ENCODE data around the gene TMEM51.

TMEM51 gene, protein sequence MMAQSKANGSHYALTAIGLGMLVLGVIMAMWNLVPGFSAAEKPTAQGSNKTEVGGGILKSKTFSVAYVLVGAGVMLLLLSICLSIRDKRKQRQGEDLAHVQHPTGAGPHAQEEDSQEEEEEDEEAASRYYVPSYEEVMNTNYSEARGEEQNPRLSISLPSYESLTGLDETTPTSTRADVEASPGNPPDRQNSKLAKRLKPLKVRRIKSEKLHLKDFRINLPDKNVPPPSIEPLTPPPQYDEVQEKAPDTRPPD

DNA sequence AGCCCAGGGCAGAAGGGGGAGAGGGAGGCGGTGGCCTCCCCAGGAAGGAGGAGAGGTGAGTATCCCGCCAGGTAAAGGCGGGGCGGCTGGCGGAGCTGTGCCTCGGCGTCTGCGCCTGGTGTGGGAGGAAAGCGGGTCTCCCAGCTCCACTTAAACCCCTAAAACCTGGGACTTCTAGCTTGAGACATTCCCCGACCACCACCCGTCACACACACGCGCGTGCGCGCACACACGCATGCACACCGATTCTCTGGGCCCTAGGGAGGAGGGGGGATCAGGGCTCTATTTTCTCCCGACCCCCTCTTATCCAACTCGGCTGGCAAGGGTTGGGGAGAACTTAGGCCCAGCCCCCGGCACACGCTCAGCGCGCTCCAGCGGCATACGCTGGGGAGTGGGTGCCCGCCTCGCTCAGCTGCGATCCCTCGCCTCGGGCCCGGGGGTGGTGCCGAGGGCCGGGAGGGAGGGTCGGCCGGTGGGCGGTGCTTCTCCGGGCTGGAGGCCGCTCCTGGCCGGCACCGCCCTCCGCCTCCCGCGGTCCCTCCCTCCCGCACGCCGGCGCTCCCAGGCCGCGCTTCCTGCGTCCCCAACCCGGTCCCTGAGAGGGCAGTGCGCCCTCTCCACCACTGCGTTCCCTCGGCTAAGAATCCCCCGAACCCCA is at the start of gene TMEM51:
TSS of gene TMEM51 (plus strand) at position 564 of the 658 bp plus-strand sequence. CDS start 61,341 bp downstream, outside the sequence.
- H3K36me3 ChIP-seq (ENCODE audit: control insufficient read depth, low read length) = no peaks in the 10 kb centered on the region
- no peaks in the 10 kb centered on the region for H3K9me3 ChIP-seq (ENCODE audit: control insufficient read depth, insufficient read depth, low read length)
- H3K9me2 ChIP-seq (replicated peaks; ENCODE audit: control insufficient read depth, low read length) = no peaks in the 10 kb centered on the region
- no peaks in the 10 kb centered on the region for H4K20me1 ChIP-seq (ENCODE audit: control insufficient read depth, insufficient read depth, low read depth, low read length)
- H3K79me2 ChIP-seq (ENCODE audit: control insufficient read depth, low read length) = no peaks in the 10 kb centered on the region
- no peak within 1 kb of the TSS for H3K4me2 ChIP-seq (ENCODE audit: low read length)
- H3K27me3 ChIP-seq (ENCODE audit: control insufficient read depth, low read length) = peaks cover 5% of the 10 kb centered on the region
- TF ChIP-seq, protein P1, sequence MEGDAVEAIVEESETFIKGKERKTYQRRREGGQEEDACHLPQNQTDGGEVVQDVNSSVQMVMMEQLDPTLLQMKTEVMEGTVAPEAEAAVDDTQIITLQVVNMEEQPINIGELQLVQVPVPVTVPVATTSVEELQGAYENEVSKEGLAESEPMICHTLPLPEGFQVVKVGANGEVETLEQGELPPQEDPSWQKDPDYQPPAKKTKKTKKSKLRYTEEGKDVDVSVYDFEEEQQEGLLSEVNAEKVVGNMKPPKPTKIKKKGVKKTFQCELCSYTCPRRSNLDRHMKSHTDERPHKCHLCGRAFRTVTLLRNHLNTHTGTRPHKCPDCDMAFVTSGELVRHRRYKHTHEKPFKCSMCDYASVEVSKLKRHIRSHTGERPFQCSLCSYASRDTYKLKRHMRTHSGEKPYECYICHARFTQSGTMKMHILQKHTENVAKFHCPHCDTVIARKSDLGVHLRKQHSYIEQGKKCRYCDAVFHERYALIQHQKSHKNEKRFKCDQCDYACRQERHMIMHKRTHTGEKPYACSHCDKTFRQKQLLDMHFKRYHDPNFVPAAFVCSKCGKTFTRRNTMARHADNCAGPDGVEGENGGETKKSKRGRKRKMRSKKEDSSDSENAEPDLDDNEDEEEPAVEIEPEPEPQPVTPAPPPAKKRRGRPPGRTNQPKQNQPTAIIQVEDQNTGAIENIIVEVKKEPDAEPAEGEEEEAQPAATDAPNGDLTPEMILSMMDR (IDR thresholded peaks at IDR 0.05; ENCODE audit: low read depth, low read length, poor library complexity, severe bottlenecking) = no peak
- TF ChIP-seq EZH2phosphoT487 (IDR thresholded peaks at IDR 0.05; ENCODE audit: borderline replicate concordance, low read length) = no peak
- H3K4me1 ChIP-seq (ENCODE audit: control insufficient read depth, low read length) = no peaks in the 10 kb centered on the region
- H3K27ac ChIP-seq (ENCODE audit: low read depth, low read length) = no peak within 1 kb of the TSS
- no peaks in the 10 kb centered on the region for H3F3A ChIP-seq (ENCODE audit: control insufficient read depth, insufficient read depth)
- no peak within 1 kb of the TSS for H3K4me3 ChIP-seq (ENCODE audit: low read length)

GRCh38 chr1:15103906-15104305 is 49.6 kb upstream of the TMEM51 start:
- H3K9me3 ChIP-seq (ENCODE audit: control insufficient read depth, insufficient read depth, low read length) = no peaks in the 10 kb centered on the region
- no peaks in the 10 kb centered on the region for H3K9me2 ChIP-seq (replicated peaks; ENCODE audit: control insufficient read depth, low read length)
- no peak overlapping the region for H3K27ac ChIP-seq (ENCODE audit: low read depth, low read length)
- no peak overlapping the region for H3K4me3 ChIP-seq (ENCODE audit: low read length)
- no peak for TF ChIP-seq EZH2phosphoT487 (IDR thresholded peaks at IDR 0.05; ENCODE audit: borderline replicate concordance, low read length)
- TF ChIP-seq, protein P1 (IDR thresholded peaks at IDR 0.05; ENCODE audit: low read depth, low read length, poor library complexity, severe bottlenecking) = no peak
- no peaks in the 10 kb centered on the region for H3K79me2 ChIP-seq (ENCODE audit: control insufficient read depth, low read length)
- H3K27me3 ChIP-seq (ENCODE audit: control insufficient read depth, low read length) = no peaks in the 10 kb centered on the region
- no peaks in the 10 kb centered on the region for H3F3A ChIP-seq (ENCODE audit: control insufficient read depth, insufficient read depth)
- peaks cover 3% of the 10 kb centered on the region; the same call in 1 of the 2 replicates for H4K20me1 ChIP-seq (ENCODE audit: control insufficient read depth, insufficient read depth, low read depth, low read length)
- H3K4me2 ChIP-seq (ENCODE audit: low read length) = no peak overlapping the region
- H3K36me3 ChIP-seq (ENCODE audit: control insufficient read depth, low read length) = no peaks in the 10 kb centered on the region
- H3K4me1 ChIP-seq (ENCODE audit: control insufficient read depth, low read length) = no peaks in the 10 kb centered on the region

DNA sequence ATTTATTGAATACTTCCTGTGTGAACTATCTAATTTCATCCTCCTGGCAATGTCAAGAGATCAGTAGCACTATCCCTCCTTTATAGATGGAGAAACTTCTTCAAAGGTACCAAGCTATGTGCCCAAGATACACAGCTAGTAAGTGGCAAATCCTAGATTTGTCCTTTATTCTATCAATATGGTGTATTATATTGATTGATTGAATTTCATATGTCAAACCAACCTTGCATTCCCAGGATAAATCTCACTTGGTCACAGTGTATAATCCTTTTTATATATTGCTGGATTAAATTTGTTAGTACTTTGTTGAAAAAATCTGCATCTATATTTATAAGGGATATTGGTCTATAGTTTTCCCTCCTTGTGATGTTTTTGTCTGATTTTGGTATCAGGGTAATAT is 48.8 kb upstream of the TMEM51 start:
- H3K4me3 ChIP-seq (ENCODE audit: low read length) = no peak overlapping the region
- H3K4me1 ChIP-seq (ENCODE audit: control insufficient read depth, low read length) = no peaks in the 10 kb centered on the region
- H4K20me1 ChIP-seq (ENCODE audit: control insufficient read depth, insufficient read depth, low read depth, low read length) = peaks cover 3% of the 10 kb centered on the region; the same call in 1 of the 2 replicates
- H3F3A ChIP-seq (ENCODE audit: control insufficient read depth, insufficient read depth) = no peaks in the 10 kb centered on the region
- no peak overlapping the region for H3K4me2 ChIP-seq (ENCODE audit: low read length)
- TF ChIP-seq, protein P1 (IDR thresholded peaks at IDR 0.05; ENCODE audit: low read depth, low read length, poor library complexity, severe bottlenecking) = no peak
- TF ChIP-seq EZH2phosphoT487 (IDR thresholded peaks at IDR 0.05; ENCODE audit: borderline replicate concordance, low read length) = no peak
- H3K9me2 ChIP-seq (replicated peaks; ENCODE audit: control insufficient read depth, low read length) = no peaks in the 10 kb centered on the region
- H3K36me3 ChIP-seq (ENCODE audit: control insufficient read depth, low read length) = no peaks in the 10 kb centered on the region
- no peaks in the 10 kb centered on the region for H3K27me3 ChIP-seq (ENCODE audit: control insufficient read depth, low read length)
- no peak overlapping the region for H3K27ac ChIP-seq (ENCODE audit: low read depth, low read length)
- H3K9me3 ChIP-seq (ENCODE audit: control insufficient read depth, insufficient read depth, low read length) = no peaks in the 10 kb centered on the region
- H3K79me2 ChIP-seq (ENCODE audit: control insufficient read depth, low read length) = no peaks in the 10 kb centered on the region

Measured in DOHH2 (cell line).